ENCODE measurements around the gene PTPRM.

- TF ChIP-seq CTCF (IDR thresholded peaks at IDR 0.05; ENCODE audit: low read depth, low read length, poor library complexity, severe bottlenecking) (no peak), EZH2phosphoT487 (IDR thresholded peaks at IDR 0.05; ENCODE audit: borderline replicate concordance, low read length) (no peak)
These were observed 335.3 kb downstream of the PTPRM start for GRCh38 chr18:7902399-7902839.
